ENCODE results near the gene GPR37.

Gene GPR37

DNA sequence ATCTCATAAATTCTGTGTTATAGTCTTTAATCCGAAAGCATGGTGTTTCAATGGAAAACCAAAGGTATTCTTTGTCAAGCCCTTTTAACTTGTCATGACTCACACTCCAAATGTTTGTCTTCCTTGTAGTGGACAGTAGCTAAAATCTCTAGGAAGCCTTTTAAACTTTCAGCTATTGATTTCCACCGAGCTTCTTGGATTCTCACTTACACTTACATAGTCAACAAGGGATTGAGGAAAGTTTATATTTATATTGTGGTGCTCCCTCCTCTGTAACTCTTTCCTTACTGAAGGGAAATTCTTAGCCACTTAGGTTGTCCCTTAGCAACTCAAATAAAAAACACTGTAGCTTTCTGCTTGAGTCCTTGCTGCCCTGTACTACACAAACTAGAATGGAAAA lies 31.2 kb upstream of the GPR37 start:
- no peaks in the 10 kb centered on the region for H3K4me1 ChIP-seq
- H3K4me3 ChIP-seq (ENCODE audit: low read depth, low read length), result no peak overlapping the region
- TF ChIP-seq, protein P1, sequence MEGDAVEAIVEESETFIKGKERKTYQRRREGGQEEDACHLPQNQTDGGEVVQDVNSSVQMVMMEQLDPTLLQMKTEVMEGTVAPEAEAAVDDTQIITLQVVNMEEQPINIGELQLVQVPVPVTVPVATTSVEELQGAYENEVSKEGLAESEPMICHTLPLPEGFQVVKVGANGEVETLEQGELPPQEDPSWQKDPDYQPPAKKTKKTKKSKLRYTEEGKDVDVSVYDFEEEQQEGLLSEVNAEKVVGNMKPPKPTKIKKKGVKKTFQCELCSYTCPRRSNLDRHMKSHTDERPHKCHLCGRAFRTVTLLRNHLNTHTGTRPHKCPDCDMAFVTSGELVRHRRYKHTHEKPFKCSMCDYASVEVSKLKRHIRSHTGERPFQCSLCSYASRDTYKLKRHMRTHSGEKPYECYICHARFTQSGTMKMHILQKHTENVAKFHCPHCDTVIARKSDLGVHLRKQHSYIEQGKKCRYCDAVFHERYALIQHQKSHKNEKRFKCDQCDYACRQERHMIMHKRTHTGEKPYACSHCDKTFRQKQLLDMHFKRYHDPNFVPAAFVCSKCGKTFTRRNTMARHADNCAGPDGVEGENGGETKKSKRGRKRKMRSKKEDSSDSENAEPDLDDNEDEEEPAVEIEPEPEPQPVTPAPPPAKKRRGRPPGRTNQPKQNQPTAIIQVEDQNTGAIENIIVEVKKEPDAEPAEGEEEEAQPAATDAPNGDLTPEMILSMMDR (IDR thresholded peaks at IDR 0.05), result no peak
- no peak overlapping the region for H2AFZ ChIP-seq
- no peaks in the 10 kb centered on the region for H3K36me3 ChIP-seq (ENCODE audit: control insufficient read depth, insufficient read depth, low read length)
- no peaks in the 10 kb centered on the region for H3K27me3 ChIP-seq (ENCODE audit: control insufficient read depth, insufficient read depth, low read length)
- H3K9me3 ChIP-seq (ENCODE audit: control insufficient read depth, low read length), result no peaks in the 10 kb centered on the region
- H3K27ac ChIP-seq, result no peak overlapping the region
- H3K9ac ChIP-seq, result no peak overlapping the region
- H3K4me2 ChIP-seq (ENCODE audit: low read length), result no peak overlapping the region
- no peaks in the 10 kb centered on the region for H3K79me2 ChIP-seq

DNA sequence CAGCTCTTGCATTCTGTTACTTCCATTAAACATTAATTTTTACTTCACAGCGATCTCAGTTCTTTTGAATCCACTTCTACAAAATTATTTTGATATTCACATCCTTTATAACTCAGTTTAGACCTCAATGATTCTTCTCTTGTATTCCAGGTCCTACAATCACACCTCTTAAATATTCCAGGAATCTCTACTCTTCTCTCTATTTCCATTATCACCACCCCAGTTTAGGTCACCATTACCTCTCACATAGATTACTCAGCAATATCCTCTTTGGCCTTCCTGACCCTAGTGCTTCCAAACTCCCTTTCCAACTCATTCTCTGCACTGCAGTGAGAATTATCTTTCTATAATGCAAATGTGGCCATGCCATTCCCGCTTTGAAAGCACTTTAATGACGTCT lies 27.1 kb upstream of the GPR37 start:
- H3K27me3 ChIP-seq (ENCODE audit: control insufficient read depth, insufficient read depth, low read length), result no peaks in the 10 kb centered on the region
- no peaks in the 10 kb centered on the region for H3K4me1 ChIP-seq
- no peaks in the 10 kb centered on the region for H3K36me3 ChIP-seq (ENCODE audit: control insufficient read depth, insufficient read depth, low read length)
- no peak overlapping the region for H3K4me2 ChIP-seq (ENCODE audit: low read length)
- no peak overlapping the region for H2AFZ ChIP-seq
- H3K4me3 ChIP-seq (ENCODE audit: low read depth, low read length), result no peak overlapping the region
- H3K9me3 ChIP-seq (ENCODE audit: control insufficient read depth, low read length), result peaks cover 3% of the 10 kb centered on the region
- H3K79me2 ChIP-seq, result no peaks in the 10 kb centered on the region
- TF ChIP-seq, protein P1 (IDR thresholded peaks at IDR 0.05), result no peak
- H3K9ac ChIP-seq, result no peak overlapping the region
- no peak overlapping the region for H3K27ac ChIP-seq

DNA sequence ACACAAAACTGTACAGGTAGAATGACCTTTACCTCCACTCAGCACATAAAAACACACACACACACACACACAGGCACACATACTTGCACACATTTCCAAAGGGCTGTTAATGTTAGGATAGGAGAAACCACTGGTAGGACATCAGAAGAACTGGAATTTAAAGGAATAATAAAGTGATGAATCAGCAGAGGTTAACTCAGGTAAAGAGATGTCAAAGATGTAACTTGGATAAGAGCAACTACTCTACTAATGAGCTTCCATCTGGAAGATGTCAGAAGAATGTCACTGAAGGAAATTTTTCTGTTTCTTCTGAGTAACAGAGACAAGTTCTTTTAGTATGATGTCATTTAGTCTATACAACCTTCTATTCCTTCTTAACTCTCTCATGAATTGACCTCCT lies 26.4 kb upstream of the GPR37 start:
- Histone ChIP-seq H3K9ac (no peak overlapping the region), H3K4me3 (ENCODE audit: low read depth, low read length) (no peak overlapping the region), H3K27ac (no peak overlapping the region), H3K9me3 (ENCODE audit: control insufficient read depth, low read length) (peaks cover 3% of the 10 kb centered on the region), H3K4me2 (ENCODE audit: low read length) (no peak overlapping the region), H2AFZ (no peak overlapping the region), H3K4me1 (no peaks in the 10 kb centered on the region), H3K36me3 (ENCODE audit: control insufficient read depth, insufficient read depth, low read length) (no peaks in the 10 kb centered on the region), H3K79me2 (no peaks in the 10 kb centered on the region), H3K27me3 (ENCODE audit: control insufficient read depth, insufficient read depth, low read length) (no peaks in the 10 kb centered on the region)
- TF ChIP-seq, protein P1 (IDR thresholded peaks at IDR 0.05), result no peak

DNA sequence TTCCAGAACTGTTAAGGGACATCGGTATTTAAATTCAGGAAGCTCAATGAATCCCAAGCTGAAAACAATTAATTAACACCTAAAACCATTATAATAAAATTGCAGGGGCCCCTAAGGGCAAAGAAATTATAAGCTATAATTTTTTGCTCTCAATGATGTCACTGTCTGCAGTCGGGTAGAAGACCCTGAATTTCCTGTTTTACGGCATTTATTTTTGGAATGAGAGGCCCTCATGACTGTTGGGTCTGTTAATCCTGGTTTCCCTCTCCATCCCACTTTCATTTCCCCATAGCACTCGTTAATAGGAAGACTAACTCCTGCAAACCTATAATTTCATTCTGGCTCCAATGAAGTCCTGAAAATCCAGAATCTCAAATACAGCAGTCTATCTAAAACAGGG lies 25.8 kb upstream of the GPR37 start:
- Histone ChIP-seq H3K4me1 (no peaks in the 10 kb centered on the region), H3K36me3 (ENCODE audit: control insufficient read depth, insufficient read depth, low read length) (no peaks in the 10 kb centered on the region), H3K9ac (no peak overlapping the region), H2AFZ (no peak overlapping the region), H3K4me2 (ENCODE audit: low read length) (no peak overlapping the region), H3K79me2 (no peaks in the 10 kb centered on the region), H3K27me3 (ENCODE audit: control insufficient read depth, insufficient read depth, low read length) (no peaks in the 10 kb centered on the region), H3K27ac (no peak overlapping the region), H3K9me3 (ENCODE audit: control insufficient read depth, low read length) (peaks cover 3% of the 10 kb centered on the region), H3K4me3 (ENCODE audit: low read depth, low read length) (no peak overlapping the region)
- TF ChIP-seq, protein P1 (IDR thresholded peaks at IDR 0.05), result no peak

DNA sequence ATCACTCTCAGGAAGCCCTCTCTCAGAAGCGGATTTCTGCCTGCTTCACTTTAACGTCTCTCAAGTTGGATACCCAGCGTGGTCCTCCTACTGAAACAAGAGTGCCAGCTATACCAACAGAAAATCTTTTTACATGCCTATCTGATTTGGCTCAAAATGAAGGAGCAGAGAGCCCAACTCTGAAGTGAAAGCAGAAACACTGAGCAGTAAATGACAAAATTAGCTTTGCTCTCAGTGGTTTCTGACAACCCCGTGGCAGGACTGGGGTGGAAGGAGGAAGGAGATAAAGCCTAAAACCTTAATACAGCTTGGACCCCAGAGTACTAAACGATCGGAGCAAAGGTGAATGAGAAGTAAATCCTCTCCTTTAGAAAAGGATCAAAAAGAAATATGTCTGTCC lies 25.1 kb upstream of the GPR37 start:
- H3K79me2 ChIP-seq, result no peaks in the 10 kb centered on the region
- TF ChIP-seq, protein P1 (IDR thresholded peaks at IDR 0.05), result no peak
- no peaks in the 10 kb centered on the region for H3K27me3 ChIP-seq (ENCODE audit: control insufficient read depth, insufficient read depth, low read length)
- H3K4me2 ChIP-seq (ENCODE audit: low read length), result no peak overlapping the region
- H2AFZ ChIP-seq, result no peak overlapping the region
- no peak overlapping the region for H3K27ac ChIP-seq
- H3K4me1 ChIP-seq, result no peaks in the 10 kb centered on the region
- H3K36me3 ChIP-seq (ENCODE audit: control insufficient read depth, insufficient read depth, low read length), result no peaks in the 10 kb centered on the region
- H3K9me3 ChIP-seq (ENCODE audit: control insufficient read depth, low read length), result peaks cover 3% of the 10 kb centered on the region
- H3K4me3 ChIP-seq (ENCODE audit: low read depth, low read length), result no peak overlapping the region
- no peak overlapping the region for H3K9ac ChIP-seq
